Measurements from ENCODE around the gene NBEAL1.
"Not testable (repeated sequence)": the region's sequence is repeated elsewhere in the genome, so short reads cannot be mapped to it uniquely, and the experiment has no call there.

NBEAL1 gene

DNA sequence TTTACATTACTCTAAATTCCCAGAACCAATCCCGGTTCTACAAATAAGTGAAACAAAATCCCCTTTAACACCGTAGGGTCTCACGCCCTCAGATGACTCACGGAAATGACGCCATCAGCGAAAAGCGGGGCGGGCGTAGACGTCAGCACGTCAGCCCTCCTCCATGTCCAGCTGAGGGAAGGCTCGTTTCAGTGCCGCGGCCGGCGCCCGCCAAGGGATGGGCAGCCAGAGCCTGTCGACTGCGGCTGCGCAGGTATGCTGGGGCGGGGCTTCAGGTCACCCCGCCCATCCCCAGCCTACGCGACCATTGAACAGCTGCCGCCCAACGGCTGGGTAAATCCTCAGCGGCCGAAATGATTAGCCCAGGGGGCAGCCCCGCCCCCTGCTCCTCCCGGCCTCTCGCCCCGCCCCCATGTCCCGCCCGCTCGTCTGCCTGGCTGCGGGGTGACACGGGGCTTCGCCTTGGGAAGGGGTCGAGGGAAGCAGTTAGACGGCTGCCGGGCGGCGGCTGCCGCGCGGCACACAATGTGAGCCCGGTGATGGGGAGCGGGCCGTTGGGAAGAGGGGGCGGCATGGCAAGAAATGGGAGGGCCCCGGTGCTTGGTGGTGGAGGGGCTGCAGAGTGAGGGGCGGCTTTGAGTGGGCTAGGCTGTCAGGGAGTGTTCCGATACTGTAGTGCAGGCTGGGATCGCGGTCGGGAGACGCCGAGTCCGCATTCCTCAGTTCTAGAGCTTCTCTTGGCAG, at the start of gene NBEAL1:
NBEAL1 (plus strand) TSS at position 420 of the 744 bp plus-strand sequence. CDS start 1,510 bp downstream, outside the sequence.
- H3K9ac ChIP-seq (ENCODE audit: low read depth, low read length): peak within 1 kb of the TSS; percentile 93
- no peaks in the 10 kb centered on the region for H3K9me3 ChIP-seq (ENCODE audit: control insufficient read depth, insufficient read depth, low read length)
- no peaks in the 10 kb centered on the region for H3K36me3 ChIP-seq (ENCODE audit: insufficient read depth, low read length)
- H3K4me1 ChIP-seq (ENCODE audit: insufficient read depth, low read length): peaks cover 16% of the 10 kb centered on the region

DNA sequence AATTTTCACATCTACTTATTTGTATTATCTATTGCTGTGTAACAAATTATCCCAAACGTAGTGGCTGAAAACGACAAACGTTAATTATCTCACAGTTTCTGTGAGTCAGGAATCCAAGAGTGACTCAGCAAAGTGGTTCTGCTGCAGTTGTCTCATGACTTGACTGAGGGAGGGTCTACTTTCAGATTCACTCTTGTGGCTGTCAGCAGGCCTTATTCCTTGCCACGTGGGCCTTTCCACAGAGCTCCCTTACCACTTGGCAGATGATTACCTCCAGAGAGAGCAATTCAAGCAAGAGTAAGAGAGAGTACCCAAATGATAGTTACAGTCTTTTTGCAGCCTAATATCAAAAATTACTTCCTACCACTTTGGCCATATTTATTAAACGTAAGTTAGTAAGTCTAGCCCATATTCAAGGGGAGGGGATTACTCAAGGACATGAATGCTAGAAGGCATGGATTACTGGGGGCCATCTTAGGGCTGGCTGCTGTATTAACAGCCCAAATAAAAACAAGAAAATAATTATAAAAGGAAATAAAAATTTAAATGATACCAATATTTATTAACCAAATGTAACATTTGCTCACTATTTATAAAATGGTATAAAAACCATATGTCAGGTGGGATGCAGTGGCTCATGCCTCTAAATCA, 48.7 kb upstream of the NBEAL1 start:
- H3K9ac ChIP-seq (ENCODE audit: low read depth, low read length): no peak overlapping the region; the same call in 1 of the 2 replicates
- peaks cover 5% of the 10 kb centered on the region for H3K4me1 ChIP-seq (ENCODE audit: insufficient read depth, low read length)
- no peaks in the 10 kb centered on the region for H3K9me3 ChIP-seq (ENCODE audit: control insufficient read depth, insufficient read depth, low read length)
- H3K36me3 ChIP-seq (ENCODE audit: insufficient read depth, low read length): no peaks in the 10 kb centered on the region

DNA sequence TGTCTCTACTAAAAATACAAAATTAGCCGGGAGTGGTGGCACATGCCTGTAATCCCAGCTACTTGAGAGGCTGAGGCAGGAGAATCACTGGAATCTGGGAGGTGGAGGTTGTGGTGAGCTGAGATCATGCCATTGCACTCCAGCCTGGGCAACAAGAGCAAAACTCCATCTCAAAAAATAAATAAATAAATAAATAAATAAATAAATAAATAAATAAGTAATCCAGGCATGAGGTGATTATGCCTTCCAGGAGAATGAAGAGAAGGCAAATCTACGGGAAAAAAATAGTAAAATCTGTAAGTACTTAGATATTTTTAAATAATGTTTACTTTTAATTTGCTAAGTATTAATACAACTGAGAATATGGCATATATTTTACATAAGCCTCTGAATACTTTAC, 45.3 kb upstream of the NBEAL1 start:
- not testable (repeated sequence) for H3K9me3 ChIP-seq (ENCODE audit: control insufficient read depth, insufficient read depth, low read length); H3K4me1 ChIP-seq (ENCODE audit: insufficient read depth, low read length); H3K36me3 ChIP-seq (ENCODE audit: insufficient read depth, low read length); H3K9ac ChIP-seq (ENCODE audit: low read depth, low read length)

DNA sequence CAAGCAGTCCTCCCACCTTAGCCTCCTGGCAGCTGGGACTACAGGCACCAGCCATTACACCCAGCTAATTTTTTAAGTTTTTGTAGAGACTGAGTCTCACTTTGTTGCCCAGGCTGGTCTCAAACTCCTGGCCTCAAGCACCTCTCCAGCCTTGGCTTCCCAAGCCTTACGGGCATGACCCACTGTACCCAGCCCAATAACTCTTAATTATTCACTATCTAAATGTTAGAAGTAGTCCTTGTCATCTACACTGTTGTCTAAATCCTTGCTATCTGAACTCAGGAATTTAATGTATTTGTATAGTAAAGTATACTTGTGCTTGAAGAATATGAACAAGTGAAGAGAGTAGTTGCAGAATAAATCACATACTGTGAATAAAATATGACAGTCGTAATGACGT, 37.9 kb upstream of the NBEAL1 start:
- H3K9me3 ChIP-seq (ENCODE audit: control insufficient read depth, insufficient read depth, low read length): no peaks in the 10 kb centered on the region
- no peak overlapping the region for H3K9ac ChIP-seq (ENCODE audit: low read depth, low read length)
- no peaks in the 10 kb centered on the region for H3K4me1 ChIP-seq (ENCODE audit: insufficient read depth, low read length)
- no peaks in the 10 kb centered on the region; the same call in 1 of the 2 replicates for H3K36me3 ChIP-seq (ENCODE audit: insufficient read depth, low read length)

DNA sequence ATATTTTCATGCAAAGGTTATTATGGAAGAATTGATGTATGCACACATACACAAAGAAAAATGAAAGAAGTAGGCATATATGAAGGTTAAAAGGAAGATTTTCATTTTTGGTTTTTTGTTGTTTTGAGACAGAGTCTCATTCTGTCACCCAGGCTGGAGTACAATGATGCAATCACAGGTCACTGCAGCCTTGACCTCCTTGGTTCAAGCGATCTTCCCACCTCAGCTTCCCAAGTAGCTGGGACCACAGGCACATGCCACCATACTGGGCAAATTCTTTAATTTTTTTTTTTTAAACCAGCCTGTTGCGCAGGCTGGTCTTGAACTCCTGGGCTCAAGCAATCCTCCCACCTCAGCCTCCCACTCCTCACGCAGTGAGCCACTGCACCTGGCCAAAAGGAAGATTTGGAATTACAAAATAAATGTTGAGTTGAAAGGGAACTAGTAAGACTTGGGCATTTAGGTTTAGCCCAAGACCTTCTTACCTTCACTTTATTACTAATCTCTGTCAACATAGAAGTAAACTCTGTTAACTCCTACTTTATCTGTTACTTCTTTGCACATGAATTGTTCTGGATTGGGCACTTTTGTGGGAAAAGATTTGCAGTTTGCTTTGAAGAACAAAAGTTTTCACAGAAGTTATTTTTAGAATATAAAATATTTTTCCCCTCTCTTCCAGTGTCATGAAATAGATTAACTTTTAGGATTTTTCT, 31.7 kb upstream of the NBEAL1 start:
- Histone ChIP-seq H3K9ac (ENCODE audit: low read depth, low read length) (no peak overlapping the region), H3K9me3 (ENCODE audit: control insufficient read depth, insufficient read depth, low read length) (no peaks in the 10 kb centered on the region), H3K4me1 (ENCODE audit: insufficient read depth, low read length) (no peaks in the 10 kb centered on the region), H3K36me3 (ENCODE audit: insufficient read depth, low read length) (no peaks in the 10 kb centered on the region)

DNA sequence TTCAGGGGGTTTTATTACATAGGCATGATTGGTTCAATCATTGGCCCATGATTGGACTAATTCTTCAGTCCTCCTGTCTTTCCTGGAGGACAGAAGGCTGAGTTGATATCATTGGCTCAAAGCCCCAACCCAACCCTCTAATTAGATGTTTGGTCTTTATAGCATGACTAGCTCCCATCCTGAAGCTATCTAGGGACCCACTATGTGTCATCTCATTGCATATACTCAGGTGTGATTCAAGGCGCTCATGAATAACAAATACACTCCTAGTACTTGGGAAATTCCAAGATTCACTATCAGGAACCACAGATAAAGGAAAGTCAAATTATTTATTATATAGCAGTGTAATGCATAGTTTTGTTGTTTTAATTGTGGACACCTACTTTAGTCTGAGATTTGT, 24.9 kb upstream of the NBEAL1 start:
- Histone ChIP-seq H3K9ac (ENCODE audit: low read depth, low read length) (no peak overlapping the region), H3K36me3 (ENCODE audit: insufficient read depth, low read length) (no peaks in the 10 kb centered on the region; the same call in 1 of the 2 replicates), H3K4me1 (ENCODE audit: insufficient read depth, low read length) (no peaks in the 10 kb centered on the region), H3K9me3 (ENCODE audit: control insufficient read depth, insufficient read depth, low read length) (no peaks in the 10 kb centered on the region)

DNA sequence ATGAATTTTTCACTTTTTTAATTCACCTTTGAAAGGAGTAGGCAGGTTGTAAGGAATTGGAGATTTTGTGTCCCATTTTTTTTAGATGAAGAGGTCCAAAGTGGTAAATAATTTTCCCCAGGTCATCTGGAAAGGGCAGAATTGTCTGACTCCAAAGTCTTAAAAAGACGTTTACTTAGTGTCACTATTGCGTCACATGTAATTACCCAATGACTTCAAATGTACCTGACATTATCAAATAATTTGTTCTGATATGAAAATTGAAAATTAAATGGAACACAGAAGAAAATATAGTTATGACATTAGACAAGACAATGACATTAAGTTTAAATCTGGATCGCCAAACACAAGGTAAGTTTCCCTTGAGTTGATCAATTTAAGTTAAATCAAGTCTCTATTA, 24.2 kb upstream of the NBEAL1 start:
- Histone ChIP-seq H3K4me1 (ENCODE audit: insufficient read depth, low read length) (no peaks in the 10 kb centered on the region), H3K9ac (ENCODE audit: low read depth, low read length) (no peak overlapping the region), H3K36me3 (ENCODE audit: insufficient read depth, low read length) (no peaks in the 10 kb centered on the region; the same call in 1 of the 2 replicates), H3K9me3 (ENCODE audit: control insufficient read depth, insufficient read depth, low read length) (no peaks in the 10 kb centered on the region)

DNA sequence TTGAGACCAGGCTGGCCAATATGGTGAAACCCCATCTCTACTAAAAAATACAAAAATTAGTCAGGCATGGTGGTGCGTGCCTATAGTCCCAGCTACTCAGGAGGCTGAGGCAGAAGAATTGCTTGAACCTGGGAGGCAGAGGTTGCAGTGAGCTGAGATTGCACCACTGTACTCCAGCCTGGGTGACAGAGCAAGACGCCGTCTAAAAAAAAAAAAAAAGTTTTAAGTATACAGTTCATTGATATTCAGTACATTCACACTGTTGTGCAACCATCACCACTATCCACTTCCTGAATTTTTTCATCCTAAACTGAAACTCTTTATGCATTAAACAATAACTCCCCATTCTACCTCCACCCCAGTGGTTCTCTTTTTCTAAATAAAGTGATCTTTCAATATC, 17.6 kb upstream of the NBEAL1 start:
- H3K36me3 ChIP-seq (ENCODE audit: insufficient read depth, low read length); H3K4me1 ChIP-seq (ENCODE audit: insufficient read depth, low read length); H3K9ac ChIP-seq (ENCODE audit: low read depth, low read length); H3K9me3 ChIP-seq (ENCODE audit: control insufficient read depth, insufficient read depth, low read length): not testable (repeated sequence)

DNA sequence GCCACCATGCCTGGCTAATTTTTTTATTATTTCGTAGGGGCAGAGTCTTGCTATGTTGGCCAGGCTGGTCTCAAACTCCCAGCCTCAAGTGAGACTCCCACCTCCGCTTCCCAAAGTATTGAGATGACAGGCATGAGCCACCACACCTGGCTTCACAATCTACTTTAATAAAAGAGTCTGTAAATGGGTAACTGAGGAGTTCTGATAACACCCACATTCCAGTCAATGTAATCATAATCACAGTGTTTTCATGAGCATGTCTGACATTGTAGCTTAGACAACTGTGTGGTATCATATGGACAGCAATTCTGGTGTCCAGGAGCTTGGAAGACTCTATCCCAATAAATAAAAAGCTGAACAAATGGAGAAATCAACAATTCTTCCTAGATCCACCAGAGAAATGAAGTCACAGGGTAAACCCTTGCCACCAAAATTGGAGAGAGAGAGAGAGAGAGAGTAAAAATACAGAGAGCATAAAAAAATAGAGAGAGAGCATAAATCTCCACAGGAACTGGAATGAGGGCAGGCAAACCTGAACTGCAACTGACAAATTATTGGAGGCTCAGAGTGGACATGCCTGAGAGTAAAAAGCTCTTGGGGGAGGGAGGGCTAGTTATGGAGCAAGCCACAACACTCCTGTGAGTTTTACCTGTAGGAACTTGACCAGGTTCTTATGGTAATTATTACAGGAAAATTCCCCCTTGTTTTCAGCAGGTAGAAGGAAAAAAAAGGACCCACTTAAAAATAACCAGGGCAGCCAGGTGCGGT, 12.4 kb upstream of the NBEAL1 start:
- H3K9me3 ChIP-seq (ENCODE audit: control insufficient read depth, insufficient read depth, low read length): no peaks in the 10 kb centered on the region
- H3K36me3 ChIP-seq (ENCODE audit: insufficient read depth, low read length): no peaks in the 10 kb centered on the region
- H3K9ac ChIP-seq (ENCODE audit: low read depth, low read length): no peak overlapping the region
- no peaks in the 10 kb centered on the region for H3K4me1 ChIP-seq (ENCODE audit: insufficient read depth, low read length)

DNA sequence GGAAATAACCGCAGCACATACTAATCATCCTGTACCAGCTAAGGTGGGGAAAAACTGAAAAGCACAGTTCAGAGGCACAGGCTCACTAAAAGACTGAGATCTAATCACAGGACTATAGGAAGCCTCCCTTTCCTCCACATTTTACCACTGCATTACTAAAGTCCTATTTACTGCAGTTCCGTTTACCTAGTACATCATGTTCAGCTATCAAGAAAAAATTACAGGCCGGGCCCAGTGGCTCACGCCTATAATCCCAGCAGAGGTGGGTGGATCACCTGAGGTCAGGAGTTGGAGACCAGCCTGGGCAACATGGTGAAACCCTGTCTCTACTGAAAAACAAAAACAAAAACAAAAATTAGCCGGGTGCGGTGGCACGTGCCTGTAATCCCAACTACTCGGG, 11.0 kb upstream of the NBEAL1 start:
- H3K36me3 ChIP-seq (ENCODE audit: insufficient read depth, low read length): no peaks in the 10 kb centered on the region
- H3K9ac ChIP-seq (ENCODE audit: low read depth, low read length): no peak overlapping the region
- H3K4me1 ChIP-seq (ENCODE audit: insufficient read depth, low read length): no peaks in the 10 kb centered on the region
- H3K9me3 ChIP-seq (ENCODE audit: control insufficient read depth, insufficient read depth, low read length): no peaks in the 10 kb centered on the region

DNA sequence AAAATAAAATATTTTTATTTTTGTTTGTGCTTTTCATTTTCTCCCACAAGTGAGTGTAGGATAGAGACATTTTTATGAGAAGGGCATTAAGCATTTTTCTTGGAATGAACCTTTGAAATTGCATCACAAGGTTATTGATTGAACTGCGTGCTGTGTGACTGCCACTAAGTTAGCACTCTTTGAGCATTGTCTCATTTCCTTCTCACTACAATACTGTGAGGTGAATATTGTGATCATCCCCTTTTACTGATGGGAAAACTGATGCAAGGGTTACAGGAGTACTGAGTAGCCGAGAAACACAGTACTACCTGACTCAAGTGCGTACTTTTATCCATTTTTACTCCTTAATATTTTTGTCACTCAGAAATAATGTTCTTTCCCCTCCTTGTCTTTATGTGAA, 2.0 kb downstream of the NBEAL1 start:
- no peaks in the 10 kb centered on the region for H3K36me3 ChIP-seq (ENCODE audit: insufficient read depth, low read length)
- peak overlapping the region; percentile 32 for H3K9ac ChIP-seq (ENCODE audit: low read depth, low read length)
- H3K4me1 ChIP-seq (ENCODE audit: insufficient read depth, low read length): peaks cover 16% of the 10 kb centered on the region
- no peaks in the 10 kb centered on the region for H3K9me3 ChIP-seq (ENCODE audit: control insufficient read depth, insufficient read depth, low read length)

DNA sequence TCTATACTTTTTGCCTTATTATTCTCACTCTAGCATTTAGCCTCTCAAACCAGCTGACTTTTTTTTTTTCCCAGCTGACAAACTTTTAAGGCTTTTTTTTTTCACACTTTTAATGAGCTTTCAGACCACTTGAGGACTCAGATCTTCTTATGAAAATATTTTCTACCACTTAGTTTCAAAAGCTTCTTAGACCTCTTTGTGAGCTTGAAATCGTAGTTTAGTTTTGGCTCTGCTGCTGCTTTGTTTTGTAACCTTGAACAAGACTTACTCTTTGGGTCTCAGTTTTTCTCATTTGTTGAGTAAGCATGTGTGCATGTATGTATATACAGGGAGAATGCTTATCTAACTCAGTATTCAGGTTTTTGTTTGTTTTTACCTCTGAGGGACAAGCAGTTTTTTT, 3.5 kb downstream of the NBEAL1 start:
- peak overlapping the region; percentile 21; the same call in 1 of the 2 replicates for H3K9ac ChIP-seq (ENCODE audit: low read depth, low read length)
- no peaks in the 10 kb centered on the region for H3K36me3 ChIP-seq (ENCODE audit: insufficient read depth, low read length)
- no peaks in the 10 kb centered on the region for H3K9me3 ChIP-seq (ENCODE audit: control insufficient read depth, insufficient read depth, low read length)
- peaks cover 21% of the 10 kb centered on the region for H3K4me1 ChIP-seq (ENCODE audit: insufficient read depth, low read length)

DNA sequence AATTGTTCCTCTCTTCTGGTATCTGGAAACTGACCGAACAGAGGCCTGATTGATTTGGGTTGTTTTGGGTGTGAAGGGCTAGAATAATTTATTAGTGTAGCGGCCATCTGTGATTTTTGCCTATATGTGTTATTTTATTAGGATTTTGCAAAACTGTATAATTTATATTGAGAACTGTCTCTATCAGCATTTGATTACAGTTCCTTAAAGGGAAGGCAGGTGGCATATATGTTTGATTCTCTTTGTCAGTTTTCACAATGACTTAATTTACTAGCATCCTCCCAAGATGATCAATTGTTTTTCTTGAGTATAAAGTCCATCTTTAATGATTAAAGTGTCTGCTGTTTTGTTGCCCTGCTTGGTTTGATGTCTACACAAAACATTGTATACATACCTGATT, 4.5 kb downstream of the NBEAL1 start:
- no peaks in the 10 kb centered on the region for H3K9me3 ChIP-seq (ENCODE audit: control insufficient read depth, insufficient read depth, low read length)
- H3K36me3 ChIP-seq (ENCODE audit: insufficient read depth, low read length): no peaks in the 10 kb centered on the region
- no peak overlapping the region for H3K9ac ChIP-seq (ENCODE audit: low read depth, low read length)
- H3K4me1 ChIP-seq (ENCODE audit: insufficient read depth, low read length): peaks cover 23% of the 10 kb centered on the region

DNA sequence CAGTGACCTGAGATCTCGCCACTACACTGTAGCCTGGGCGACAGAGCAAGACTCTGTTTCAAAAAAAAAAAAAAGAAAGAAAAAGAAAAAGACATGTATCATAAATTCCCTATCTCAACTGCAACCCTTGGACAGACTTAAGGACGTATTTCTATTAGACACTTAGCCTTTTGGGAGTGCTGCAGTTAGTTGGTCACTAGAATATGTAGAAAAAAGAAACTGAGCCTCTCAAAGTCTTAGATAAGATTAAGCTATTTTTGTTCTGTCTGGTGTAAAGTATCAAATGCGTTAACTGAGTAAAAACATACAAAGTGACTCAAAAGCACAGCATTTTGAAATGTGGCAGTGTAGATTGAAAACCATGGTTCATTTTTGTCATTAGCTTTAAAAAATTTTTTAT, 7.3 kb downstream of the NBEAL1 start:
- H3K9ac ChIP-seq (ENCODE audit: low read depth, low read length): no peak overlapping the region
- no peaks in the 10 kb centered on the region for H3K36me3 ChIP-seq (ENCODE audit: insufficient read depth, low read length)
- no peaks in the 10 kb centered on the region for H3K9me3 ChIP-seq (ENCODE audit: control insufficient read depth, insufficient read depth, low read length)
- H3K4me1 ChIP-seq (ENCODE audit: insufficient read depth, low read length): peaks cover 14% of the 10 kb centered on the region

Measured in ES-I3 (cell line).